PC-9 (cell line): ENCODE results near the gene ATP6V0D1.

Experiments used
- CTCF ChIP-seq: fragments of 200-600 bp; sonication (generic); conservative IDR thresholded peaks from 2 replicates; pipeline ENCODE4 v1.6.1; 2017; ENCODE audit warnings: mixed run types, antibody characterized with exemption, mild to moderate bottlenecking, moderate library complexity
- EZH2 ChIP-seq: fragments of 200-600 bp; sonication (generic); IDR thresholded peaks from 2 replicates; pipeline ENCODE4 v1.8.0; 2017; ENCODE audit warnings: antibody characterized with exemption, low read depth

DNA sequence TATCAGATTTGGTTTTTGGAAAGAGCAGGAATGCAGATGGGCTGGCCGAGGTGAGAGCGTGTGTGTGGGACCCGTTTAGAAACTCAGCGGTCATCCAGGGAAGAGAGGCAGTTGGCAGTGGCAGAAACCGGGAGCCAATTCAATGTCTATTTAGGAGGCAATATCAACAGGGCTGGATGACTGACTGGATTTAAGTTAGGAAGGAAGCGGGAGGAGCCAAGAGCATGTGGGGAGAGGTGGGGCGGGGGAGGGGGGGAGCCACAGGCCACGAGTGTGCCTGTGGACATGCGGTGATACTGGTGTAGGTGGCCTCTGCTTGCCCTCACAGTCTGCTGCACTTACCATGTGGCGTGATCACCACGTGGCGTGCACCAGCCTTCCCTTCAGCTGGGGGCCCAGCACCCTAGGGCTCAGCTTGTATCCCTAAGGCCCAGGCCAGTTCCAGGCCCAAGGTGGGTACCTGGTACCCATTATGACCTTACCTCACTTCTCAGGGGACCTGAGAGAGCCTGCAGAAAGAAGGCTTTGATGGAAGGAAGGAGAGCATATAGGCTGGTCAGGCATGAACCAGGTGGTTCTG is 76.9 kb downstream of the ATP6V0D1 start:
- TF ChIP-seq CTCF (no peak), EZH2 (no peak)
